DND-41 (cell line): ENCODE measurements around the gene MTFR2.

Experiments used
- CTCF ChIP-seq: IDR thresholded peaks from 2 replicates; pipeline ENCODE4 v1.5.1; 2012; ENCODE audit warnings: borderline replicate concordance, low read length, moderate library complexity, mild to moderate bottlenecking; ENCODE audit not compliant: poor library complexity, severe bottlenecking; ENCODE audit errors: extremely low read depth
- EZH2 ChIP-seq: IDR thresholded peaks from 3 replicates; pipeline ENCODE4 v1.6.1; 2012; ENCODE audit warnings: borderline replicate concordance, low read depth, mild to moderate bottlenecking, moderate library complexity, low read length, inconsistent platforms; ENCODE audit not compliant: severe bottlenecking

- TF ChIP-seq CTCF (no peak), EZH2 (no peak)
These were observed 33.4 kb downstream of the MTFR2 start for GRCh38 chr6:136216503-136217401.
